Posterior cingulate gyrus (tissue), 11 donors: ENCODE results near the gene SLC24A3.
"Not testable (repeated sequence)": the region's sequence is repeated elsewhere in the genome, so short reads cannot be mapped to it uniquely, and the experiment has no call there.

Source experiments
- DNase-seq, 10 donors: peaks; one replicate each; pipeline versions ENCODE4 v3.0.0 to v3.0.0-alpha.2; 2020 to 2021; ENCODE audit warnings: mixed read lengths in 3 of 10
- intact Hi-C: fragments of 100-400 bp; cut with DNase I; formaldehyde crosslinking; loops from one replicate; pipeline ENCODE4 v1.15.1; 2023

The SLC24A3 gene

GRCh38 chr20:19644085-19644484 lies 431.6 kb downstream of the SLC24A3 start:
- intact Hi-C loops, result no loop called here
- no peak for DNase-seq

- intact Hi-C loops, result no loop called here
- DNase-seq, result no peak
Observed at GRCh38 chr20:19646963-19647362, 434.5 kb downstream of the SLC24A3 start.

GRCh38 chr20:19648024-19648423 lies 435.6 kb downstream of the SLC24A3 start:
- intact Hi-C loops, result no loop called here
- DNase-seq, result no peak

GRCh38 chr20:19649041-19649440 lies 436.6 kb downstream of the SLC24A3 start:
- no peak for DNase-seq
- intact Hi-C loops, result no loop called here

GRCh38 chr20:19652591-19653026 lies 440.2 kb downstream of the SLC24A3 start:
- intact Hi-C loops, result loop anchor here (10.0 kb wide), 1 partner anchor 58 kb away; no protein-coding TSS in a partner anchor
- no peak for DNase-seq

GRCh38 chr20:19653327-19653726 lies 440.9 kb downstream of the SLC24A3 start:
- intact Hi-C loops, result loop anchor here (10.0 kb wide), 1 partner anchor 59 kb away; no protein-coding TSS in a partner anchor
- no peak for DNase-seq

- no peak for DNase-seq
- intact Hi-C loops, result loop anchor here (10.0 kb wide), 1 partner anchor 60 kb away; no protein-coding TSS in a partner anchor
Observed at GRCh38 chr20:19654921-19655320, 442.5 kb downstream of the SLC24A3 start.

- intact Hi-C loops, result loop anchor here (10.0 kb wide), 1 partner anchor 63 kb away; no protein-coding TSS in a partner anchor
Observed at GRCh38 chr20:19658137-19658536, 445.7 kb downstream of the SLC24A3 start.

GRCh38 chr20:19659448-19659847 lies 447.0 kb downstream of the SLC24A3 start:
- intact Hi-C loops, result loop anchor here (10.0 kb wide), 1 partner anchor 65 kb away; no protein-coding TSS in a partner anchor
- no peak for DNase-seq

More at GRCh38 chr20:19658137-19658536, 445.7 kb downstream of the SLC24A3 start:
- DNase-seq, result peak in 1 of 10 donors; percentile 69

- DNase-seq, result no peak
- intact Hi-C loops, result loop anchor here (10.0 kb wide), 1 partner anchor 866 kb away; no protein-coding TSS in a partner anchor
Observed at GRCh38 chr20:19660808-19661378, 448.5 kb downstream of the SLC24A3 start.

GRCh38 chr20:19661717-19662636 lies 449.5 kb downstream of the SLC24A3 start:
- intact Hi-C loops, result loop anchor here (1.0 to 10.0 kb wide), 3 partner anchors 456 to 1030 kb away; no protein-coding TSS in a partner anchor
- peak; percentile 52 to 95 (median 71) for DNase-seq

- no peak for DNase-seq
- intact Hi-C loops, result loop anchor here (1.0 to 10.0 kb wide), 3 partner anchors 456 to 1030 kb away; no protein-coding TSS in a partner anchor
Observed at GRCh38 chr20:19662637-19662995, 450.2 kb downstream of the SLC24A3 start.

- no peak for DNase-seq
- intact Hi-C loops, result loop anchor here (10.0 kb wide), 1 partner anchor 874 kb away; no protein-coding TSS in a partner anchor
Observed at GRCh38 chr20:19668418-19668817, 456.0 kb downstream of the SLC24A3 start.

GRCh38 chr20:19670829-19671228 lies 458.4 kb downstream of the SLC24A3 start:
- intact Hi-C loops, result no loop called here
- DNase-seq, result no peak

- intact Hi-C loops, result no loop called here
- no peak for DNase-seq
Observed at GRCh38 chr20:19671374-19671773, 458.9 kb downstream of the SLC24A3 start.

- no peak for DNase-seq
- intact Hi-C loops, result no loop called here
Observed at GRCh38 chr20:19672498-19672897, 460.1 kb downstream of the SLC24A3 start.

- DNase-seq, result no peak
- intact Hi-C loops, result no loop called here
Observed at GRCh38 chr20:19673575-19673974, 461.1 kb downstream of the SLC24A3 start.

- DNase-seq, result no peak
- intact Hi-C loops, result no loop called here
Observed at GRCh38 chr20:19676202-19676601, 463.8 kb downstream of the SLC24A3 start.

- intact Hi-C loops, result no loop called here
- DNase-seq, result no peak
Observed at GRCh38 chr20:19677336-19677735, 464.9 kb downstream of the SLC24A3 start.

- intact Hi-C loops, result not testable (repeated sequence)
Observed at GRCh38 chr20:19678591-19678990, 466.1 kb downstream of the SLC24A3 start.

GRCh38 chr20:19679900-19680495 lies 467.6 kb downstream of the SLC24A3 start:
- intact Hi-C loops, result no loop called here
- DNase-seq, result no peak

More at GRCh38 chr20:19678591-19678990, 466.1 kb downstream of the SLC24A3 start:
- DNase-seq, result not testable (repeated sequence)
